DMS153 treated with DMSO at 0.1 percent for 48 hours (cell line): ENCODE data around the gene PDLIM5.
A peak's percentile ranks its signal among the peaks of the same experiment; 100 is the strongest.
"Not testable (repeated sequence)": the region's sequence is repeated elsewhere in the genome, so short reads cannot be mapped to it uniquely, and the experiment has no call there.

ENCODE experiments used
- DNase-seq: peaks from one replicate; lab custom pipeline; 2025; ENCODE audit not compliant: unreplicated experiment; lab: John Stamatoyannopoulos, UW

PDLIM5 gene

GRCh38 chr4:94451695-94452475 is at the start of gene PDLIM5:
TSS of gene PDLIM5 (plus strand) at chr4:94451942. CDS start at chr4:94455289, 3,347 bp downstream.
- DNase-seq: peak; percentile 85

GRCh38 chr4:94402439-94402838 is 49.3 kb upstream of the PDLIM5 start:
- not testable (repeated sequence) for DNase-seq

- no peak for DNase-seq
These were observed 48.0 kb upstream of the PDLIM5 start for GRCh38 chr4:94403751-94404150.

- DNase-seq: peak; percentile 73
These were observed 44.9 kb upstream of the PDLIM5 start for GRCh38 chr4:94406668-94407437.

- DNase-seq: no peak
These were observed 43.9 kb upstream of the PDLIM5 start for GRCh38 chr4:94407846-94408245.

- no peak for DNase-seq
These were observed 43.0 kb upstream of the PDLIM5 start for GRCh38 chr4:94408549-94409374.

- no peak for DNase-seq
These were observed 42.4 kb upstream of the PDLIM5 start for GRCh38 chr4:94409375-94409679.

GRCh38 chr4:94409962-94410361 is 41.8 kb upstream of the PDLIM5 start:
- DNase-seq: no peak

- no peak for DNase-seq
These were observed 41.0 kb upstream of the PDLIM5 start for GRCh38 chr4:94410678-94411206.

GRCh38 chr4:94411296-94411695 is 40.4 kb upstream of the PDLIM5 start:
- DNase-seq: no peak

GRCh38 chr4:94412019-94412657 is 39.6 kb upstream of the PDLIM5 start:
- no peak for DNase-seq

GRCh38 chr4:94412658-94413038 is 39.1 kb upstream of the PDLIM5 start:
- DNase-seq: peak; percentile 13

GRCh38 chr4:94413085-94413840 is 38.5 kb upstream of the PDLIM5 start:
- no peak for DNase-seq

- DNase-seq: no peak
These were observed 36.8 kb upstream of the PDLIM5 start for GRCh38 chr4:94414907-94415306.

- DNase-seq: no peak
These were observed 36.3 kb upstream of the PDLIM5 start for GRCh38 chr4:94415448-94415847.

- no peak for DNase-seq
These were observed 35.4 kb upstream of the PDLIM5 start for GRCh38 chr4:94416335-94416734.

GRCh38 chr4:94416981-94417380 is 34.8 kb upstream of the PDLIM5 start:
- no peak for DNase-seq

- DNase-seq: no peak
These were observed 32.2 kb upstream of the PDLIM5 start for GRCh38 chr4:94419549-94419948.

- no peak for DNase-seq
These were observed 31.8 kb upstream of the PDLIM5 start for GRCh38 chr4:94419956-94420355.

- no peak for DNase-seq
These were observed 31.4 kb upstream of the PDLIM5 start for GRCh38 chr4:94420356-94420755.
